Body of pancreas (tissue), 4 donors: ENCODE data around the gene DDX49. TPM values are rescaled to one million over a fixed set of nuclear protein-coding genes. Genes with fewer than 3 reads are reported as not detected.
"Not testable (repeated sequence)": the region's sequence is repeated elsewhere in the genome, so short reads cannot be mapped to it uniquely, and the experiment has no call there.

ENCODE experiments used
- ATAC-seq: fragments of 150-250 bp; one replicate; pipeline ENCODE4 v1.9.1; 2016
- DNase-seq, 4 donors: peaks; one replicate each; pipeline ENCODE4 v3.0.0-alpha.2; 2019
- H3K27ac ChIP-seq, 4 donors: fragments of 200-600 bp; sonication (generic); 1 replicate in 3 of 4; 2 replicates in 1 of 4; pipeline versions ENCODE4 v1.5.1 to v1.6.1; 2016 to 2019; ENCODE audit warnings: mild to moderate bottlenecking in 1 of 4, mixed read lengths in 1 of 4, moderate library complexity in 1 of 4
- H3K27me3 ChIP-seq, 2 donors: fragments of 200-600 bp; sonication (generic); one replicate each; pipeline ENCODE4 v1.6.0; 2016; ENCODE audit warnings: mild to moderate bottlenecking in 1 of 2
- H3K36me3 ChIP-seq, 2 donors: fragments of 200-600 bp; sonication (generic); replicated peaks in 1 of 2; 2 replicates each; pipeline ENCODE4 v1.5.1; 2016; ENCODE audit warnings: low read depth in 2 of 2; ENCODE audit not compliant: insufficient read depth in 1 of 2
- H3K4me1 ChIP-seq: fragments of 200-600 bp; sonication (generic); one replicate; pipeline ENCODE4 v1.6.0; 2016
- H3K4me3 ChIP-seq, 2 donors: fragments of 200-600 bp; sonication (generic); 1 replicate in 1 of 2; 2 replicates in 1 of 2; pipeline ENCODE4 v1.5.1; 2016 to 2019
- H3K9me3 ChIP-seq, 3 donors: fragments of 200-600 bp; sonication (generic); 1 replicate in 2 of 3; 2 replicates in 1 of 3; pipeline ENCODE4 v1.5.1; 2016
- POLR2A ChIP-seq, 3 donors: fragments of 450-650 bp; IDR thresholded peaks; one replicate each; pipeline ENCODE4 v1.6.1; 2016; ENCODE audit warnings: antibody characterized with exemption in 3 of 3, mild to moderate bottlenecking in 2 of 3
- WGBS, 2 donors: methylation state at CpG; one replicate each; pipeline ENCODE4 v1.1.5; 2017; 5-methylcytosine and 5-hydroxymethylcytosine counted together
- intact Hi-C: fragments of 100-400 bp; cut with DNase I; formaldehyde crosslinking; loops from one replicate; pipeline ENCODE4 v1.15.1; 2023
- total RNA-seq, 2 donors: library from RNA; depleted of rRNA; stranded (reverse); fragments of >200 nt; gene quantifications; one replicate each; pipeline ENCODE4 v1.1.0, GENCODE V29; 2016
- TF ChIP-seq, protein P1 (sequence below), 7 experiments: fragments of 450-650 bp in 4 of 7; fragments of 200-600 bp in 3 of 7; sonication (generic) in 3 of 7; IDR thresholded peaks; one replicate each; pipeline ENCODE4 v1.5.1; 2016 to 2019; ENCODE audit warnings: antibody characterized with exemption in 7 of 7

DDX49 gene
- total RNA-seq, 2 donors from 2014 or later: 39.4 to 44.2 TPM

DNA sequence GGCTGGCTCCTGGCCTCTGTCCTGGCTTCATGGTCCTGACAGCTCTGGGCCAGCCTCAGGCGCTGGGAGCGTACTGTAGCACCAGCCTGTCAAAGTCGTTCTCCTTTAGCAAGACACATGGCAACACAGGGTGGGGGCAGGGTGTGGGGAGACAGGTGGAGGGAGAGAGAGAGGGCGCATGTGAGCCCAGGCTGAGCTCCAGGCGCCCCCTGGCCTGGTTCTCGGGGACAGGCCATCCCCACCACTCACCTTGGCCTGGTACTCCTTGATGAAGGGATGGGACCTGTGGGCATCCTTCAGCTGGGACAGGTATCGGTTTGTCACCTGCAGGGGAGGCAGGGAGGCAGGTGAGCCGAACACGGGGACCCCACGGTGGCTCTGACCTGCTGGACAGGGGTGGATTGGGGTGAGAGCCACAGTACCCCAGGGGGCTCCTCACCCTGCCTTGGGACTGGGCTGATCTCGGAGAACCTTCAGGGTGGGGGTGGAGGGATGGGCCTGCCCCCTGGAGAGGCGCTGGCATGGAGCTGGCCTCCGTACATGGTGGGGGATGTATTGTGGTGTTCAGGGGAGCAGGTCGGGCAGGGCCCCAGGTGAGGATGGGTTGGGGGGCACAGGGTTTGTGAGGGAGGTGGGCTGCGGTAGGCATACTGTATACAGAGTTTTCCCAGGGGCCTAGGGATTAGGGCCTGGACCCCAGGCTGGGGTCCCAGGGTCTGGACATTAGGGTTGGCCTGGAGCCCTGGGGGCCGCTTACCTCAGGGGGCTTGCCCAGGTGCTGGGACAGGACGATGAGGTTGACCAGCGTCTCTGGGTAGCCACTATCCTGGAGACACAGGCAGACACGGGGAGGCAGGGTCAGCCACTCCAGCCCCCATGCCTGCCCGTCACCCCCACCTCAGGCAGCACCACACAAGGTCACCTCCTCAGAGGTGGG lies 19.6 kb upstream of the DDX49 start:
- H3K4me3 ChIP-seq: no peak overlapping the region
- WGBS, 2 donors: 85 to 93% methylated on average over 3 to 20 of the region's 20 CpGs
- DNase-seq: no peak
- TF ChIP-seq POLR2A (IDR thresholded peaks at IDR 0.05): no peak
- TF ChIP-seq, protein P1, sequence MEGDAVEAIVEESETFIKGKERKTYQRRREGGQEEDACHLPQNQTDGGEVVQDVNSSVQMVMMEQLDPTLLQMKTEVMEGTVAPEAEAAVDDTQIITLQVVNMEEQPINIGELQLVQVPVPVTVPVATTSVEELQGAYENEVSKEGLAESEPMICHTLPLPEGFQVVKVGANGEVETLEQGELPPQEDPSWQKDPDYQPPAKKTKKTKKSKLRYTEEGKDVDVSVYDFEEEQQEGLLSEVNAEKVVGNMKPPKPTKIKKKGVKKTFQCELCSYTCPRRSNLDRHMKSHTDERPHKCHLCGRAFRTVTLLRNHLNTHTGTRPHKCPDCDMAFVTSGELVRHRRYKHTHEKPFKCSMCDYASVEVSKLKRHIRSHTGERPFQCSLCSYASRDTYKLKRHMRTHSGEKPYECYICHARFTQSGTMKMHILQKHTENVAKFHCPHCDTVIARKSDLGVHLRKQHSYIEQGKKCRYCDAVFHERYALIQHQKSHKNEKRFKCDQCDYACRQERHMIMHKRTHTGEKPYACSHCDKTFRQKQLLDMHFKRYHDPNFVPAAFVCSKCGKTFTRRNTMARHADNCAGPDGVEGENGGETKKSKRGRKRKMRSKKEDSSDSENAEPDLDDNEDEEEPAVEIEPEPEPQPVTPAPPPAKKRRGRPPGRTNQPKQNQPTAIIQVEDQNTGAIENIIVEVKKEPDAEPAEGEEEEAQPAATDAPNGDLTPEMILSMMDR (IDR thresholded peaks at IDR 0.05): no peak
- peaks cover 3 to 14% of the 10 kb centered on the region in 2 donors for H3K36me3 ChIP-seq
- no peaks in the 10 kb centered on the region for H3K27me3 ChIP-seq
- no peak overlapping the region for H3K27ac ChIP-seq
- intact Hi-C loops: no loop called here
- H3K4me1 ChIP-seq: peaks cover 14% of the 10 kb centered on the region
- H3K9me3 ChIP-seq: no peaks in the 10 kb centered on the region
- no peak for ATAC-seq

DNA sequence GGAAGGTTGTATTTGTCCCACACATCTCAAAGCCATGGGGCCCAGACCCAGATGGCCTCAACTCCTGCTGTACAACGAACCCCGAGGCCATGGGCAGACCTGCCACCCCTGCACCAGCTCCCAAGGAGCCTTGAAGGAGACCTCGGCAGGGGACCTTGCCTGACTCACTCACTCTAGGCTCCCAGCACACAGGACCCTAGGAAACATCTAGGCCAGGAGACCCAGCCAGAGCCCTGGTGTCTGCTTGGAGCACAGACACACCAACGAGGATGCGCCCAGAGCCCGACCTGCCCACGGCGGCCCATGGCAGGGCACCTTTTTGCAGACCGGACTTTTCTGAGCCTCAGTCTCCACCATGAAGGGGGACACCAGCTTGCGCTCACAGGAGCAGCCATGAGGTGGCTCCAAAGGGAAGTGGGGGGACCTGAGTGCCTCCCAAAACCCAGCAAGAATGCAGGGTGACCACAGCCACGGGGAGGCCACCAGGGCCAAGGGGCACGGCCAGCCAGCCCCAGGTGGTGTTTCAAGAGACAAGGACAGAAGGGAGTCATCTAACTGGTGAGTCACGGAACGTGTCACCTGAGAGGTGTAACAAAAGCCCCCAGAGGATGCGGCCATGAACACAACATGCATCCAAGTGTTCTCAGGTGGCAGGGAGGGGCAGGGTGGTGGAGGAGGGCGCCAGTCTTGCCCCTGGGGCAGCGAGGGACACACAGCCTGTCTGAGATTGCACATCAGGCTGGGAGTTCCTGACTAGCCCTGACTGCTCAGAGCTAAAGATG lies 18.6 kb upstream of the DDX49 start:
- intact Hi-C loops: no loop called here
- H3K4me1 ChIP-seq: peaks cover 5% of the 10 kb centered on the region
- no peak for DNase-seq
- H3K9me3 ChIP-seq: no peaks in the 10 kb centered on the region
- 90 to 97% methylated on average over 5 to 16 of the region's 17 CpGs for WGBS, 2 donors
- no peak for ATAC-seq
- H3K36me3 ChIP-seq: peaks cover 3 to 18% of the 10 kb centered on the region in 2 donors
- H3K27me3 ChIP-seq: no peaks in the 10 kb centered on the region
- H3K4me3 ChIP-seq: no peak overlapping the region
- no peak for TF ChIP-seq POLR2A (IDR thresholded peaks at IDR 0.05)
- TF ChIP-seq, protein P1 (IDR thresholded peaks at IDR 0.05): no peak
- H3K27ac ChIP-seq: no peak overlapping the region

DNA sequence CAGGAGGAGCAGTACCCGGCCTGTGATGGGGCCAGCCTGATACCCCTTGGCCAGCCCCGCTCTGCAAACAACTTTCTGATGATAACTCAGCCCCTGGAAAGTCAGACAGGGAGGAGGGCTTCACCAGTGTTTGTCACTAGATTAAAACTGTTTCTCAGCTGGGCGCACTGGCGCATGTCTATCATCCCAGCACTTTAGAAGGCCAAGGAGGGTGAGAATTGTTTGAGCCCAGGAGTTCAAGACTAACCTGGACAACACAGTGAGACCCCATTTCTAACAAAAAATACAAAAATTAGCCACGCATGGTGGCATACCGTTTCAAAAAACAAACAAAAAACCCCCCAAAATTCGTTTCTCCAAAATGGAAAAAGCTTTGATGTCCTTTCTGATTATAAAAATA lies 18.0 kb upstream of the DDX49 start:
- Histone ChIP-seq H3K27ac (no peak overlapping the region), H3K27me3 (no peaks in the 10 kb centered on the region), H3K4me1 (peaks cover 2% of the 10 kb centered on the region), H3K9me3 (no peaks in the 10 kb centered on the region), H3K4me3 (no peak overlapping the region), H3K36me3 (peaks cover 3 to 23% of the 10 kb centered on the region in 2 donors)
- WGBS, 2 donors: 89 to 93% methylated on average over 7 of the region's 7 CpGs
- no peak for DNase-seq
- intact Hi-C loops: no loop called here
- ATAC-seq: no peak
- TF ChIP-seq, protein P1 (IDR thresholded peaks at IDR 0.05): no peak
- TF ChIP-seq POLR2A (IDR thresholded peaks at IDR 0.05): no peak

DNA sequence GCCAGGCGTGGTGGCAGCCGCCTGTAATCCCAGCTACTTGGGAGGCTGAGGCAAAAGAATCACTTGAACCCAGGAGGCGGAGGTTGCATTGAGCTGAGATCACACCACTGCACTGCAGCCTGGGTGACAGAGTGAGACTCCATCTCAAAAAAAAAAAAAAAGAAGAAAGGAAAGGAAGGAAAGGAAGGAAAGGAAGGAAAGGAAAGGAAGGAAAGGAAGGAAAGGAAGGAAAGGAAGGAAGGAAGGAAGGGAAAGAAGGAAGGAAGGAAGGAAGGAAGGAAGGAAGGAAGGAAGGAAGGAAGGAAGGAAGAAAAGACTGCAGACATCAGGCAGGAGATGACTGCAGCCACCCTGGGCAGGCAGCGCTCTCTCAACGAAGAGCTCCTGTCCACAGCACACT lies 17.0 kb upstream of the DDX49 start:
- H3K27ac ChIP-seq, H3K4me1 ChIP-seq, H3K27me3 ChIP-seq, DNase-seq, H3K9me3 ChIP-seq, ATAC-seq, H3K4me3 ChIP-seq, intact Hi-C loops: not testable (repeated sequence)
- 89 to 94% methylated on average over 4 to 5 of the region's 5 CpGs for WGBS, 2 donors
- peaks cover 3 to 23% of the 10 kb centered on the region in 2 donors for H3K36me3 ChIP-seq
